Epithelial cell of esophagus (primary cell): ENCODE results near the gene SRPK2.
"Not testable (repeated sequence)": the region's sequence is repeated elsewhere in the genome, so short reads cannot be mapped to it uniquely, and the experiment has no call there.

Experiments used
- DNase-seq: peaks from one replicate; pipeline ENCODE4 v3.0.0; 2010; ENCODE audit warnings: low read depth
- H3K4me3 ChIP-seq: 2 replicates; pipeline ENCODE4 v1.5.1; 2011; ENCODE audit warnings: mild to moderate bottlenecking, low read length, control low read depth
- CTCF ChIP-seq: IDR thresholded peaks from 2 replicates; pipeline ENCODE4 v1.5.1; 2011; ENCODE audit warnings: low read depth, mild to moderate bottlenecking, low read length, control low read depth, inconsistent platforms; ENCODE audit not compliant: insufficient read depth; ENCODE audit errors: missing control alignments

The SRPK2 gene

GRCh38 chr7:105388356-105389087, at the start of gene SRPK2:
Gene SRPK2 (minus strand): TSS chr7:105388921.
- peak; percentile 80 for DNase-seq
- H3K4me3 ChIP-seq, result peak within 1 kb of the TSS; percentile 59
- TF ChIP-seq CTCF, result no peak

- no peak for DNase-seq
- TF ChIP-seq CTCF, result no peak
- no peak overlapping the region for H3K4me3 ChIP-seq
These were observed 49.5 kb upstream of the SRPK2 start for GRCh38 chr7:105438254-105438653.

- not testable (repeated sequence) for DNase-seq, H3K4me3 ChIP-seq
These were observed 48.6 kb upstream of the SRPK2 start for GRCh38 chr7:105437356-105437755.

- TF ChIP-seq CTCF, result peak; percentile 67
- H3K4me3 ChIP-seq, result no peak overlapping the region
- peak; percentile 70 for DNase-seq
These were observed 41.3 kb upstream of the SRPK2 start for GRCh38 chr7:105429746-105430612.

GRCh38 chr7:105426606-105427146, 38.0 kb upstream of the SRPK2 start:
- H3K4me3 ChIP-seq, result no peak overlapping the region
- DNase-seq, result no peak
- no peak for TF ChIP-seq CTCF

GRCh38 chr7:105423987-105424386, 35.3 kb upstream of the SRPK2 start:
- H3K4me3 ChIP-seq, result no peak overlapping the region
- no peak for TF ChIP-seq CTCF
- DNase-seq, result no peak

- TF ChIP-seq CTCF, result no peak
- DNase-seq, result no peak
- H3K4me3 ChIP-seq, result no peak overlapping the region
These were observed 25.2 kb upstream of the SRPK2 start for GRCh38 chr7:105413887-105414437.

GRCh38 chr7:105410774-105411173, 22.1 kb upstream of the SRPK2 start:
- not testable (repeated sequence) for H3K4me3 ChIP-seq, DNase-seq

GRCh38 chr7:105409775-105410174, 21.1 kb upstream of the SRPK2 start:
- DNase-seq, H3K4me3 ChIP-seq: not testable (repeated sequence)
